NT2/D1 (cell line): ENCODE data around the gene PRTFDC1.

Experiments
- DNase-seq: peaks from one replicate; pipeline ENCODE4 v3.0.0-alpha.2; 2011; ENCODE audit warnings: low read depth, low spot score
- H3K27me3 ChIP-seq: 2 replicates; pipeline ENCODE4 v1.6.0; 2011; ENCODE audit warnings: mild to moderate bottlenecking; ENCODE audit not compliant: insufficient read length, insufficient read depth
- H3K36me3 ChIP-seq: 2 replicates; pipeline ENCODE4 v1.6.1; 2011; ENCODE audit warnings: mild to moderate bottlenecking, low read length, mixed read lengths; ENCODE audit not compliant: insufficient read depth, insufficient read length
- H3K4me1 ChIP-seq: 2 replicates; pipeline ENCODE4 v1.5.1; 2011; ENCODE audit not compliant: insufficient read depth, insufficient read length
- H3K4me3 ChIP-seq: 2 replicates; pipeline ENCODE4 v1.5.1; 2011; ENCODE audit warnings: low read depth; ENCODE audit not compliant: insufficient read length
- H3K9ac ChIP-seq: 2 replicates; pipeline ENCODE4 v1.6.0; 2011; ENCODE audit warnings: low read depth; ENCODE audit not compliant: insufficient read length
- H3K9me3 ChIP-seq: 2 replicates; pipeline ENCODE4 v1.5.1; 2011; ENCODE audit warnings: mild to moderate bottlenecking, low read length; ENCODE audit not compliant: insufficient read depth
- SUZ12 ChIP-seq: IDR thresholded peaks from 2 replicates; pipeline ENCODE4 v1.6.1; 2011; ENCODE audit not compliant: insufficient read length, insufficient read depth; ENCODE audit errors: extremely low read depth
- YY1 ChIP-seq: IDR thresholded peaks from 2 replicates; pipeline ENCODE4 v1.6.1; 2011; ENCODE audit not compliant: insufficient read length, insufficient read depth
- ZNF274 ChIP-seq: IDR thresholded peaks from 2 replicates; pipeline ENCODE4 v1.6.1; 2011; ENCODE audit warnings: mild to moderate bottlenecking, low read depth, low read length

PRTFDC1 gene

DNA sequence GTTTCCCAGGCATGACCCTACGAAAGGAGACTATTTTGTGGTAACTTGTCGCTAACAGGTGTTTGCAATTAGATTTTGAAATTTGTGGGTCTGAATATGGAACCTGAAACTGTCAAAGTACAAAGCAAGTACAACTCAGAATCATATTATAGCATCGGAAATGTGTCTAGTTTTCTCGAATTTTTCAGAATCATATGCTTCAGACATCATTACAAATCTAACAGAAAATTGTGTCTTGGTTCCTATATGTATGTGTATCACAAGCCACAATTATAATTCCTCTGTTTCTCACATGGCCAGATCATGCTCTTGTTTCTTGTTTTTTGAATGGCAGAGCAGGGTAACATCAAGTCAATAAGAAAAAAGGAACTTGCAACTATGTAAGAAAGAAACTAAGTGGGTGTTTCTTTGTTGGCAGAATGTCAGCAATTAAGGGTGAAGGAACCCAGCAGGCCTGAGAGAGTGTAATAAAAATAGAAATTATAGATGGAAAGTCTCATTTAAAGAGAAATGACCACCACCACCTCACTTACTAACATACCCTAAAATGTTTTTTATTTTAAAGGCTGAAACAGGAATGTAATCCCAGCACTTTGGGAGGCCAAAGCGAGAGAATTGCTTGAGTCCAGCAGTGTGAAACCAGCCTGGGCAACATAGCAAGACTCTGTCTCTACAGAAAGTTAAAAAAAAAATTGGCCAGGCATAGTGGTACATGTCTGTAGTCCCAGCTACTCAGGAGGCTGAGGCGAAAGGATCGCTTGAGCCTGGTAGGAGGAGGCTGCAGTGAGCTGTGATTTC is 51.3 kb downstream of the PRTFDC1 start:
- H3K27me3 ChIP-seq = no peaks in the 10 kb centered on the region
- no peak for TF ChIP-seq SUZ12
- TF ChIP-seq YY1 = no peak
- TF ChIP-seq ZNF274 = no peak
- no peak overlapping the region for H3K9ac ChIP-seq
- H3K4me3 ChIP-seq = no peak overlapping the region
- H3K4me1 ChIP-seq = no peaks in the 10 kb centered on the region
- no peak for DNase-seq
- H3K9me3 ChIP-seq = no peaks in the 10 kb centered on the region
- no peaks in the 10 kb centered on the region for H3K36me3 ChIP-seq

DNA sequence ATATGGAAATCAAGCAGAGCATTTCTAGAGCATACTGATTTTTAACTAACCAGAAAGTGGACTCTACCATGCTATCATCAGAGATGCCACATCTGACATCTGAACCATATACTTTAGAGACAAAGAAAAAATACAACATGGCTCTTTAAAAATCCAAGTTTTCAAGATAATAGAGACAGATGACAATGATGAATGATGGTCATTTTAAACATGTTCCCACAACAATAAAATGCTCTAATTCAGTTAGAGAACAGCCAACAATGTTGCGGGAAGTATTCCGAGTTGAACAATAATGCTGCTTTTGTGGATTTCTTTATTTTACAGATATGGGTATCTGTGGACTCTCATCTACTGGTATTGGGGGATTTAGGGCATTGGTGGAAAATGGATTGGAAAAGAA is 52.8 kb downstream of the PRTFDC1 start:
- TF ChIP-seq SUZ12 (no peak), ZNF274 (no peak), YY1 (no peak)
- DNase-seq = no peak
- no peaks in the 10 kb centered on the region for H3K9me3 ChIP-seq
- H3K36me3 ChIP-seq = no peaks in the 10 kb centered on the region
- no peak overlapping the region for H3K4me3 ChIP-seq
- H3K4me1 ChIP-seq = no peaks in the 10 kb centered on the region
- H3K9ac ChIP-seq = no peak overlapping the region
- no peaks in the 10 kb centered on the region for H3K27me3 ChIP-seq

GRCh38 chr10:24898501-24898900 is 53.9 kb downstream of the PRTFDC1 start:
- no peaks in the 10 kb centered on the region for H3K27me3 ChIP-seq
- no peaks in the 10 kb centered on the region for H3K36me3 ChIP-seq
- no peak for DNase-seq
- no peaks in the 10 kb centered on the region for H3K4me1 ChIP-seq
- no peak overlapping the region for H3K9ac ChIP-seq
- no peak overlapping the region for H3K4me3 ChIP-seq
- no peak for TF ChIP-seq YY1
- TF ChIP-seq ZNF274 = no peak
- no peak for TF ChIP-seq SUZ12
- no peaks in the 10 kb centered on the region for H3K9me3 ChIP-seq

GRCh38 chr10:24897326-24897926 is 55.0 kb downstream of the PRTFDC1 start:
- peak; percentile 22 for DNase-seq
- Histone ChIP-seq H3K36me3 (no peaks in the 10 kb centered on the region), H3K4me3 (no peak overlapping the region), H3K27me3 (no peaks in the 10 kb centered on the region), H3K9me3 (no peaks in the 10 kb centered on the region), H3K9ac (no peak overlapping the region), H3K4me1 (no peaks in the 10 kb centered on the region)
- TF ChIP-seq ZNF274 (no peak), SUZ12 (no peak), YY1 (no peak)

DNA sequence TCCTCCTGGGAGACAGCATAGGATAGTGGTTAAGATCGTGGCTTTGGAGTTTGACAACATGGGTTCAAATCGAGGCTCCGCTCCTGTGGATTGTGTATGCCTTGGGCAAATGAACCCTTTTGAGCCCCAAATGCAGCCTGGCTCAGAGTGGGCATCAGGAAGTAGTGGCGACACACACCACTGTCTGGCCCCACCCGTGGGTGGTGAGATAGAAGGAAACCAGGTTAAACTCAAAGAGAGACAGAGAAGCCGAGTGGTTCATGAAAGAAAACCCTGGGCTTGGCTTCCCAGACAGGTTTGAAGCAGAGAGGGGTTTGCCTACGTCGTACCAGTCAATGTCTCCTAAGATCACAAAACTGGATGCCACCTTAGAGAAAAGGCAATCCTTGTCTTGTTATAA is 57.7 kb downstream of the PRTFDC1 start:
- DNase-seq = no peak
- Histone ChIP-seq H3K36me3 (no peaks in the 10 kb centered on the region), H3K4me1 (no peaks in the 10 kb centered on the region), H3K9me3 (no peaks in the 10 kb centered on the region), H3K9ac (no peak overlapping the region), H3K4me3 (no peak overlapping the region), H3K27me3 (no peaks in the 10 kb centered on the region)
- no peak for TF ChIP-seq ZNF274
- no peak for TF ChIP-seq YY1
- no peak for TF ChIP-seq SUZ12

DNA sequence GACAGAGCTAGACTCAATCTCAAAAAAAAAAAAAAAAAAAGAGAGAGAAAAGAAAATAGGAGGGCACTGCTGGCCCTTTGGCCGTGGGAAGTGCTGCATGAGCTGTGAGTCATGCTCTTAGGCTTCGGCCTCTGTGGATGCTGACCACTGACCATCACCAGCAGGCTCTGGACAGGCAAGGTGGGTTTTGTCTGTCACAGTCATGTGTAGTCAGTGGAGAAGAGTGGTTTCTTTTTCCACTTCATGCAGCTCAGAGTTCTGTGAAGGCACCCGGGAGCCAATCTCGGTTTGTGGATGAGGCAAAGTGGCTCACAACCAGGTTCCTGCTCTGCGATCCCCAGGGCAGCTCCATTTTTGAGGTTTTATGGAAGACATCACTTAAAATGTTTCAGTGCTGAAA is 58.1 kb downstream of the PRTFDC1 start:
- H3K4me1 ChIP-seq = no peaks in the 10 kb centered on the region

DNA sequence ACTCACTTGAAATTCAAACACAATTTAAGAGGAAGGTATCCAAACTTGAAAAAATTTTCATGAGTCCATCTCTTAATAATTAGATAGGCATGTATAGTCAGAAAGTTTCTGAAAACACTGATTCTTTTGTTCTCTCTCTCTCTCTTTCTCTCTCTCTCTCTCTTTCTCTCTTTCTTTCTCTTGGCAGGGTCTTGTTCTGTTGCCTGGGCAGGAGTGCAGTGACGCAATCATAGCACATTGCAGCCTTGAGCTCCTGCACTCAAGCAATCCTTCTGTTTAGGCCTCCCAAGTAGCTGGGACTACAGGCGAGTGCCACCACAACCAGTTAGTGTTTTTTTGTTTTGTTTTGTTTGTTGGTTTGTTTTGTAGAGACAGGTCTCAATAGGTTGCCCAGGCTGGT is 59.3 kb downstream of the PRTFDC1 start:
- Histone ChIP-seq H3K27me3 (no peaks in the 10 kb centered on the region), H3K9ac (no peak overlapping the region), H3K9me3 (no peaks in the 10 kb centered on the region), H3K4me1 (no peaks in the 10 kb centered on the region), H3K4me3 (no peak overlapping the region), H3K36me3 (no peaks in the 10 kb centered on the region)
- TF ChIP-seq SUZ12 (no peak), ZNF274 (no peak), YY1 (no peak)
- DNase-seq = no peak

More for the DNA sequence above, 58.1 kb downstream of the PRTFDC1 start:
- Histone ChIP-seq H3K27me3 (no peaks in the 10 kb centered on the region), H3K4me3 (no peak overlapping the region), H3K36me3 (no peaks in the 10 kb centered on the region), H3K9ac (no peak overlapping the region), H3K9me3 (no peaks in the 10 kb centered on the region)
- DNase-seq = no peak
- TF ChIP-seq SUZ12 = no peak
- no peak for TF ChIP-seq ZNF274
- no peak for TF ChIP-seq YY1
